Stimulated activated CD8-positive, alpha-beta memory T cell treated with anti-CD3 and anti-CD28 coated beads, Interleukin-7, amount 100 ng/mL, for 24 hours (primary cell): Measurements from ENCODE around the gene CDH4.

Source experiments
- DNase-seq: peaks from one replicate; pipeline ENCODE4 v3.0.0-alpha.2; 2020; ENCODE audit warnings: low read depth

Gene CDH4

GRCh38 chr20:61821735-61822134 lies 569.7 kb downstream of the CDH4 start:
- DNase-seq: no peak

GRCh38 chr20:61822396-61822795 lies 570.3 kb downstream of the CDH4 start:
- DNase-seq: no peak

GRCh38 chr20:61823242-61823641 lies 571.2 kb downstream of the CDH4 start:
- no peak for DNase-seq

GRCh38 chr20:61828891-61829290 lies 576.8 kb downstream of the CDH4 start:
- no peak for DNase-seq

GRCh38 chr20:61829526-61829925 lies 577.5 kb downstream of the CDH4 start:
- no peak for DNase-seq

GRCh38 chr20:61830241-61830930 lies 578.3 kb downstream of the CDH4 start:
- no peak for DNase-seq

GRCh38 chr20:61830991-61831390 lies 578.9 kb downstream of the CDH4 start:
- DNase-seq: no peak

- no peak for DNase-seq
These were observed 580.1 kb downstream of the CDH4 start for GRCh38 chr20:61832181-61832580.

GRCh38 chr20:61833807-61834610 lies 581.9 kb downstream of the CDH4 start:
- DNase-seq: no peak

GRCh38 chr20:61835301-61835700 lies 583.2 kb downstream of the CDH4 start:
- no peak for DNase-seq

- DNase-seq: no peak
These were observed 583.8 kb downstream of the CDH4 start for GRCh38 chr20:61835791-61836350.

GRCh38 chr20:61837200-61837599 lies 585.1 kb downstream of the CDH4 start:
- no peak for DNase-seq

GRCh38 chr20:61839223-61839911 lies 587.3 kb downstream of the CDH4 start:
- no peak for DNase-seq

GRCh38 chr20:61839912-61840778 lies 588.1 kb downstream of the CDH4 start:
- DNase-seq: no peak

- no peak for DNase-seq
These were observed 588.9 kb downstream of the CDH4 start for GRCh38 chr20:61840779-61841455.

GRCh38 chr20:61841551-61841950 lies 589.5 kb downstream of the CDH4 start:
- no peak for DNase-seq

- no peak for DNase-seq
These were observed 589.9 kb downstream of the CDH4 start for GRCh38 chr20:61841966-61842365.

- DNase-seq: no peak
These were observed 592.6 kb downstream of the CDH4 start for GRCh38 chr20:61844621-61845020.

- no peak for DNase-seq
These were observed 593.2 kb downstream of the CDH4 start for GRCh38 chr20:61845233-61845671.

GRCh38 chr20:61846074-61846473 lies 594.0 kb downstream of the CDH4 start:
- no peak for DNase-seq
